Mesothelial cell of epicardium (in vitro differentiated cells): Measurements from ENCODE around the gene MYL12A. TPM values are rescaled to one million over a fixed set of nuclear protein-coding genes. Genes with fewer than 3 reads are reported as not detected.

Experiments used
- DNase-seq, 2 experiments: peaks; one replicate each; pipeline ENCODE4 v3.0.0; 2021; ENCODE audit warnings: low spot score in 2 of 2; ENCODE audit not compliant: unreplicated experiment in 2 of 2
- H3K27ac Mint-ChIP-seq: 2 replicates; pipeline ENCODE4 v1.8.0; 2021; ENCODE audit warnings: mixed read lengths
- H3K27me3 Mint-ChIP-seq: 2 replicates; pipeline ENCODE4 v1.8.0; 2021; ENCODE audit warnings: low read depth, mixed read lengths
- H3K36me3 Mint-ChIP-seq: 2 replicates; pipeline ENCODE4 v1.8.0; 2021; ENCODE audit warnings: mixed read lengths
- H3K4me1 Mint-ChIP-seq: 2 replicates; pipeline ENCODE4 v1.8.0; 2021; ENCODE audit warnings: mixed read lengths
- H3K4me3 Mint-ChIP-seq: 2 replicates; pipeline ENCODE4 v1.8.0; 2021; ENCODE audit warnings: mild to moderate bottlenecking, moderate library complexity, mixed read lengths
- H3K9me3 Mint-ChIP-seq: 2 replicates; pipeline ENCODE4 v1.8.0; 2021; ENCODE audit warnings: mixed read lengths
- total RNA-seq: library from RNA; stranded (reverse); gene quantifications from 3 replicates; pipeline ENCODE4 v1.2.1, GENCODE V29; 2021
- TF ChIP-seq, protein P1 (sequence below): fragments of 200-600 bp; sonication (generic); IDR thresholded peaks from one replicate; pipeline ENCODE4 v1.5.0; 2021; ENCODE audit warnings: antibody characterized with exemption; ENCODE audit not compliant: unreplicated experiment

MYL12A gene
- total RNA-seq, 1 donor from 2014 or later, result 220 TPM

GRCh38 chr18:3209859-3210569, 37.6 kb upstream of the MYL12A start:
- Mint-ChIP-seq H3K9me3 (peaks cover 13% of the 10 kb centered on the region), H3K27ac (no peak overlapping the region), H3K36me3 (peaks cover under 1% of the 10 kb centered on the region), H3K4me3 (no peak overlapping the region), H3K27me3 (no peaks in the 10 kb centered on the region), H3K4me1 (peaks cover 25% of the 10 kb centered on the region)
- TF ChIP-seq, protein P1, sequence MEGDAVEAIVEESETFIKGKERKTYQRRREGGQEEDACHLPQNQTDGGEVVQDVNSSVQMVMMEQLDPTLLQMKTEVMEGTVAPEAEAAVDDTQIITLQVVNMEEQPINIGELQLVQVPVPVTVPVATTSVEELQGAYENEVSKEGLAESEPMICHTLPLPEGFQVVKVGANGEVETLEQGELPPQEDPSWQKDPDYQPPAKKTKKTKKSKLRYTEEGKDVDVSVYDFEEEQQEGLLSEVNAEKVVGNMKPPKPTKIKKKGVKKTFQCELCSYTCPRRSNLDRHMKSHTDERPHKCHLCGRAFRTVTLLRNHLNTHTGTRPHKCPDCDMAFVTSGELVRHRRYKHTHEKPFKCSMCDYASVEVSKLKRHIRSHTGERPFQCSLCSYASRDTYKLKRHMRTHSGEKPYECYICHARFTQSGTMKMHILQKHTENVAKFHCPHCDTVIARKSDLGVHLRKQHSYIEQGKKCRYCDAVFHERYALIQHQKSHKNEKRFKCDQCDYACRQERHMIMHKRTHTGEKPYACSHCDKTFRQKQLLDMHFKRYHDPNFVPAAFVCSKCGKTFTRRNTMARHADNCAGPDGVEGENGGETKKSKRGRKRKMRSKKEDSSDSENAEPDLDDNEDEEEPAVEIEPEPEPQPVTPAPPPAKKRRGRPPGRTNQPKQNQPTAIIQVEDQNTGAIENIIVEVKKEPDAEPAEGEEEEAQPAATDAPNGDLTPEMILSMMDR, result no peak
- DNase-seq, result no peak

- Mint-ChIP-seq H3K27me3 (no peaks in the 10 kb centered on the region), H3K4me3 (no peak overlapping the region), H3K27ac (no peak overlapping the region), H3K4me1 (peaks cover 25% of the 10 kb centered on the region), H3K9me3 (peaks cover 8% of the 10 kb centered on the region), H3K36me3 (no peaks in the 10 kb centered on the region)
- TF ChIP-seq, protein P1, result no peak
- DNase-seq, result no peak
Observed at GRCh38 chr18:3211236-3211992, 36.2 kb upstream of the MYL12A start.

- no peak for DNase-seq
- TF ChIP-seq, protein P1, result no peak
- no peak overlapping the region for H3K4me3 Mint-ChIP-seq
- H3K9me3 Mint-ChIP-seq, result peaks cover 9% of the 10 kb centered on the region
- H3K4me1 Mint-ChIP-seq, result peaks cover 25% of the 10 kb centered on the region
- peak overlapping the region; percentile 43 for H3K27ac Mint-ChIP-seq
- no peaks in the 10 kb centered on the region for H3K27me3 Mint-ChIP-seq
- H3K36me3 Mint-ChIP-seq, result no peaks in the 10 kb centered on the region
Observed at GRCh38 chr18:3212657-3213056, 34.9 kb upstream of the MYL12A start.

DNA sequence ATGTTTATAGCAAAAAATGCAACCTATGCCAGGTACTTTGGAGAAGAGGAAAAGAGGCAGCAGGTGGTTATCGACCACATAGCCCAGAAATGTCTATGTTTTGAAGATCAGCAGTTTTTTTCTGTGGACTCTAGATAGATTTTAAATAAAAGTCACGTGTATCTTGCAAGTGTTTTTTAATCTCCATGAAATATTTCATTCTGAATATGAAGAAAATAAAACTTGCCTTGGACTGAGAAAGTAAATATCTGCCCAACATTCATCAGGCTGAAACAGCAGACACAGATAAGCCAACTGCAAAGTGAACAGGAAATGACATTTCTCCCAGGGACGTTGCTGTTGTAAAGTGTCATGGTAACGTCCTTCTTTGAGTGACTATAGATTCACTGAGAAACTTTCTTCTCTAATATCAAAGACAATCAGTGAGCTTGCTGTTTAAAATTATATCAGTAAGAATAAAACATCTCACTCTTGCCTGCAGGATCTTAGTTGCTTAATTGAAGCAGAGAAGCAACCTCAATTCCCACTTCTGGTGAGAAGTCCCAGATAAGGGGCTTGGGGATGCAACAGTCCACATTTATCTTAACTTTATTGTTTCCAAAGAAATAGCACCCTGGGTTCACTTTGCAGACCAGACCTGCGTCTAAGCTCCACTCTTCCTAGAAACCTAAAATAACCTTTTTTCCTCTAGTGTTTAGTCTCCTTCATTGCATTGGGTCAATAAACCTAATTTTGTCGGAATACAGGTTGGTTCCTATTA, 34.1 kb upstream of the MYL12A start:
- TF ChIP-seq, protein P1, result no peak
- H3K9me3 Mint-ChIP-seq, result peaks cover 9% of the 10 kb centered on the region
- H3K27ac Mint-ChIP-seq, result peak overlapping the region; percentile 34
- no peak for DNase-seq
- H3K27me3 Mint-ChIP-seq, result no peaks in the 10 kb centered on the region
- H3K36me3 Mint-ChIP-seq, result no peaks in the 10 kb centered on the region
- peaks cover 33% of the 10 kb centered on the region for H3K4me1 Mint-ChIP-seq
- no peak overlapping the region for H3K4me3 Mint-ChIP-seq

- TF ChIP-seq, protein P1, result no peak
- Mint-ChIP-seq H3K4me1 (peaks cover 46% of the 10 kb centered on the region), H3K9me3 (peaks cover 9% of the 10 kb centered on the region), H3K4me3 (no peak overlapping the region), H3K36me3 (no peaks in the 10 kb centered on the region), H3K27ac (no peak overlapping the region), H3K27me3 (no peaks in the 10 kb centered on the region)
- no peak for DNase-seq
Observed at GRCh38 chr18:3214855-3215637, 32.6 kb upstream of the MYL12A start.
